ENCODE measurements around the gene METTL17.
"Not testable (repeated sequence)": the region's sequence is repeated elsewhere in the genome, so short reads cannot be mapped to it uniquely, and the experiment has no call there.

The METTL17 gene

DNA sequence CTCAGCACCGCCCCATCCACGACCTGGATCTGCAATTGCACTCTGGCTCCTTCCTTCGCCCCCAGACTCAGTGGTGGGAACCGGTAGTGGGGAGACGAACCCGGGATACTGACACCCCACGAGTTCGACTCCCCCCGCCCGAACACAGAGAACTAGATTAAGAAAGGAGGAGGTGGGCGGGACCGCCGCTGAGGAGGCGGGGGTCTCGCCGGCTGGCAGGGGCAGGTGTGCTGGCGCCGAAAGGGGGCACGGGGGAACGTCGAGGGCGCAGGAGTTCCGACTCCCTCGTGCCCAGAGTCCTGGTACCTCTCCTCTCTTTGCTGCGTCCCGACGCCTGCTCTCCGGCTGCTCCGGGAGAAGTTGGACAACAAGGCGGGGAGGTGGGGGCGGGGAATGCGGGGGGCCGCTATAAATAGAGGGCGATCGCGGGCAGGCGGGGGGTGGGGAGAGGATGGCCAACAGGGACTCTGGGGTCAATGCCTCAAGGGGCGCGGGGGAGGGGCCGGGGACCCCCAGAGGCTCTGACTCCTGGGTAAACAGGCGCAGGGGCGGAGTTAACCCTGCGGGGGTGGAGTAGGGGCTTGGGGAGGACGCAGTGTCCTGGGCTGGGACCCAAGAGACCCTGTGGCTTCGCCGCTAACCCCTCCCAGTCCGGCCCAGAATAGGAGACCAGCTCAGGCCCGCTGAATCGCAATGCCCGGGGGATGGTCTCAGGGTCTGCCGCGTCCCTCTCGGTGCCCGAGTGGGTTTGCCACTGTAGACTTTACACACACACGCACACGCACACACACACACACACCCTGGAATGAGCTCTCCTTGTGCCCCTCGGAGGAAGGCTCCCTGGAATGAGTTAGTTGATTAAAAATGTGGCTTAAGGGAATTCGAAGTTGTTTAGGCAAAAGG, 35.8 kb downstream of the METTL17 start:
- no peak for DNase-seq

GRCh38 chr14:21026274-21026987, 36.7 kb downstream of the METTL17 start:
- DNase-seq = no peak

GRCh38 chr14:21026988-21027315, 37.2 kb downstream of the METTL17 start:
- DNase-seq = no peak

DNA sequence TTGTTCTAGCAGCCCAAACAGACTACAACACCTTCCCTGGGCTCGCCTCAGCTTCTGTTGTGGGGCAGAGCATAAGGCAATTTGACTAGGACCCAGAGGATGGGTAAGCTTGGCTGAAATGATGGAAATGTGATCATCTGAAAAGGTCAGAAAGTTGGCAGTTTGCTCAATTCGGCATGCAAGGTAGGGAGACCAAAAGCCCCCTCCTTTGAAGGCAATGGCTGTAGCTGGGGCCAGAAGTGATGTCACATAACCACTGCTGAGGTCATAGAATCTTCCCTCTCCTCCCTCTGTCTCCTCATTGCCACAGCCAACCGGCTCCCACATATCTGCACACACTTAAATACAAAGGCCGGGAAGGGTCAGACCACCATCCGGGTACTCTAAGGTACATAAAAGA, 40.1 kb downstream of the METTL17 start, which contains the start of gene TPPP2:
Gene TPPP2 (plus strand): TSS at position 301 of the 400 bp plus-strand sequence. CDS start 365 bp downstream, outside the sequence.
- DNase-seq = no peak

DNA sequence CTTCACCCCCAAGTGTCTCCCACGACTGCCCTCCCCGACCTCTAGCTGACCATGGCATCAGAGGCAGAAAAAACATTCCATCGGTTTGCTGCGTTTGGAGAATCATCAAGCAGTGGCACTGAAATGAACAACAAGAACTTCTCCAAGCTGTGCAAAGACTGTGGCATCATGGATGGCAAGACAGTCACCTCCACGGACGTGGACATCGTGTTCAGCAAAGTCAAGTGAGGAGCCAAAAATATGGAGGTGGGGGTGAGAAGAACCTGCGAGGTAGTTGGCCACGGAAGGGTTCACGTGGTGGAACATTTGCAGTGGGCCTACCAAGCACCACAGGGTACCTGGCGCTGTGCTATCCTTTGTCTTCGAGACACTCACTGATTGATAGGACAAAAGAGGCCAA, 40.8 kb downstream of the METTL17 start:
- DNase-seq = no peak

DNA sequence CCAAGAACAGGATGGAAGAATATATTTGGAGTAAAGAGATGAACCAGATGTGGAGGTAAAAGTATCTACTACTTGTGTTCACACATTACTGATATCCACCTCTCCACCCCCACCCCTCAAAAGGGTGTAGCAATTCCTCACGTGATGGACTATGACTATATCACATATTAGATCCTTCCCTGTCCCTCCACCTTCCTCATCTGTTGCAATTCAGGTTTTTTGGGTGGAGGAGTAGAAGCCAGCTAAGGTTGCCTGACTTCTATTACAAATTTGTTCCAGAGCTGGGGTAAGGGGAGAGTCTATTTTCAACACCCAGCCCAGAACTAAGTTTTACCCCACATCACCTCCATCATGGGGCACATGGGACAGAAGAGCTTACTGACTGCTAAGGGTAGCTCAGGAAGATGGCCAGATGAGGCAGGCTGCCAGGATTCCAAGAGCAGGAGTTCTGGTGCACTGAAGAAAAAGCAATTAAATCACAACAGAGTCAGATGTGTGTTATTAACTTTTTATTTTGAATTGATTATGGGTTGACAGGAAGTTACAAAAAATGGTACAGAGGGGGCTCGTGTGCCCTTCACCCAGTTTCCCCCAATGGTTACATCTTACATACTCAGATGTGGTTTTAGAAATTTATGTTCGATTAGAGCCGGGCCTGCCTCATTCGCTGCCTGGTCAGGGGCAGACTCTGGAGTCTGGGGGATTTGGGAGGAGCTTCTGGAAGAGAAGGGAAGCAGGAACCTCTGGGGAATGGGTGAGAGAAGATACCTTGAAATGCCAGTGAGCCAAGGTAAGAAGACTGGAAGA, 42.7 kb downstream of the METTL17 start:
- DNase-seq = no peak

- no peak for DNase-seq
Observed at GRCh38 chr14:21033133-21033698, 43.4 kb downstream of the METTL17 start.

- DNase-seq = no peak
Observed at GRCh38 chr14:21034707-21035106, 44.9 kb downstream of the METTL17 start, which contains the start of gene RNASE13. RNASE13 (minus strand) TSS chr14:21034807; CDS start chr14:21034288, 519 bp downstream.

DNA sequence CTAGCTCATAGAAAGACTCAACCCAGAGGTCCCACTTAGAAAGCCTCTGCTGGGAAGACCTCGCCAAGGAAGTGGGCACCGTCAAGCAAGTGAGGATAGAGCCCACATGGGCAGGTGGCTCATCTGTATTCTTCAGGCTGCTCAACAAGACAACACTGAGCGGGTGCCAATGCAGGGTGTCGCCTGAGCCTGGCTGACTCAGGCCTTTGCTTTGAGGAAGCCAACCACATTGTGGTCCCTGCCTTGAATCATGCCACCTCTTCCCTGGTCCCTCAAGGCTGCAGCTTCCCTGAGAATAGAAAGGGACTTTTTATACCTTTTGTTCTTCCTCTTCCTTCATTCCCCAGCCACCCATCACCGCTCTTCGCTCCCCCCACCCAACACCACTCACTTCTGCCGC, 47.0 kb downstream of the METTL17 start:
- DNase-seq = no peak

DNA sequence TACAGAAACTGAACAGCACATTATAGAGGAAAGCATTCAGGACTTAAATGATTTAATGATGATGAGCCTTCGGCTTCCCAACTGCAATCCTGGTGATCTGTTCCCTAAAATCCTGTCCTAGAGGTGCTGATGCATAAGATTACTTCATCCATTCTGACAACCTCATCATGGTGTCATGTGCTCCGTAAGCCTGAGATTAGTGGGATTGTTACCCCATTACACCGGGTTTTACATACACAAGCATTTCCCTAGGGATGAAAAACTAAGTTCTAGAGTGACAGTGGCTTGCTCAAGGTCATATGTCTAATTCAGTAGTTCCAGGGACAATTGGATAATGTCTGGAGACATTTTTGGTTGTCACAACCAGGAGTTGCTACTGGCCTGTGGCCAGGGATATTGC, 47.4 kb downstream of the METTL17 start:
- no peak for DNase-seq

DNA sequence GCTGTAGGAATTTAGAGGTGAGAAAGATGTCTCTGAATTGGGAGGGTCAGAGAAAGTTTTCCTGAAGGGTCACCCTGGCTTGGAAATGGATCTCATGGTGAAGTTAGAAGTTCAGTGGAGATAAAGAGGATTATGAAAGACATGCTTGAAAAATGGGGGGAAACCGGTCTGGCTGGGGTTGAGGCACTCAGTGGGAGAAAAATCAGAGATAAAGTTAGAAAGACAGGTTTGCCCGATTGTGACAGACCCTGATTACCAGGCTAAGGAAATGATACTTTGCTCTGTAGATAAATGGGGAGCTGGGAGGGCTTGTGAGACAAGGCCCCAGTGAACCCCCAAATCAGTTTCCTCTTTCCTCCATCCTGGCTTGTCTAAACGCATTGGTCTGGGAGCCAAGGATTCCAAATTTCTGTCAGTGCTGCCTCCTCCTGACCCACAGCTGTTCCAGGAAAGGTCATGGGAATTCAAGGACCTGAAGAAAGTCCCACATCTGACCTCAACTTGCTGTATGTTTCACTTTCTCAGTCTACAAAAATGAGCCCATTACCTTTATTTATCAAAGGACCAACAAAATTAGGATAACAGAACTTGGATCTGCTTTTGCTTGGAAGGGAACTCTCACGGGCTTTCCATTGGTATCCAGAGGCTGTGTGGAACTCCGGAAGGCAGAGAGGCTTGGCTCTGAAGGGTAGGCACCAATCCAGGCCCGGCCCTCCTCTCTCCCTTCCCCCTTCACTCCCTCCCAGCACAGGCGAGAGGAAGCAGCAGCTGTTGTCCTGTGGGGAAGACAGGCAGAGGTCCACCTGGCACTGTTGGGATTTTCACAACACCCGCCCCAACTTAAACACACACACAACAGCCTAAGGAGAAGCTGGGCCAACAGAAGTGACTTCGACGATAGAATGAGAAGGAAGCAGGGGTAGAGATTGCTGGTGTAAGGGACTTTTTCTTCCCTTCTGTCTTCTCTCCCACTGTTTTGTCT, 49.0 kb downstream of the METTL17 start:
- no peak for DNase-seq

GRCh38 chr14:21039585-21040369, 50.0 kb downstream of the METTL17 start:
- no peak for DNase-seq

GRCh38 chr14:21040370-21040925, 50.7 kb downstream of the METTL17 start:
- no peak for DNase-seq

DNA sequence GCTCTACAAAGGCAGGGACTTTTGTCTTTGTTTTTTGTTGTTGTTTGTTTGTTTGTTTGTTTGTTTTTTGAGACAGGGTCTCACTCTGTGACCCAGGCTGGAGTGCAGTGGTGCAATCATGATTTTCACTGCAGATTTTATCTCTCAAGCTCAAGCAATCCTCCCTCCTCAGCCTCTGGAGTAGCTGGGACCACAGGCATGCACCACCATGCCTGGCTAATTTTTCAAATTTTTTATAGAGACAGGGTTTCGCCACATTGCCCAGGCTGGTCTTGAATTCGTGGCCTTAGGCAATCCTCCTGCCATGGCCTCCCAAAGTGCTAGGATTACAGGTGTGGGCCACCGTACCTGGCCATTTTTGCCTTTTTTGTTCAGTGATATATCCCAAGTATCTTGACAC, 51.2 kb downstream of the METTL17 start:
- DNase-seq = not testable (repeated sequence)

GRCh38 chr14:21041676-21042433, 52.1 kb downstream of the METTL17 start, which contains the start of gene RNASE7:
RNASE7 (plus strand) TSS chr14:21042362; CDS start chr14:21042993, 631 bp downstream.
- no peak for DNase-seq

DNA sequence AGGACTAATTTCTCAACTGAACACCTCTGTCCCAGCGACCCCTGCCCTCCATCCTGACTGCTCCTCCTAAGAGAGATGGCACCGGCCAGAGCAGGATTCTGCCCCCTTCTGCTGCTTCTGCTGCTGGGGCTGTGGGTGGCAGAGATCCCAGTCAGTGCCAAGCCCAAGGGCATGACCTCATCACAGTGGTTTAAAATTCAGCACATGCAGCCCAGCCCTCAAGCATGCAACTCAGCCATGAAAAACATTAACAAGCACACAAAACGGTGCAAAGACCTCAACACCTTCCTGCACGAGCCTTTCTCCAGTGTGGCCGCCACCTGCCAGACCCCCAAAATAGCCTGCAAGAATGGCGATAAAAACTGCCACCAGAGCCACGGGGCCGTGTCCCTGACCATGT, 53.1 kb downstream of the METTL17 start:
- no peak for DNase-seq

DNA sequence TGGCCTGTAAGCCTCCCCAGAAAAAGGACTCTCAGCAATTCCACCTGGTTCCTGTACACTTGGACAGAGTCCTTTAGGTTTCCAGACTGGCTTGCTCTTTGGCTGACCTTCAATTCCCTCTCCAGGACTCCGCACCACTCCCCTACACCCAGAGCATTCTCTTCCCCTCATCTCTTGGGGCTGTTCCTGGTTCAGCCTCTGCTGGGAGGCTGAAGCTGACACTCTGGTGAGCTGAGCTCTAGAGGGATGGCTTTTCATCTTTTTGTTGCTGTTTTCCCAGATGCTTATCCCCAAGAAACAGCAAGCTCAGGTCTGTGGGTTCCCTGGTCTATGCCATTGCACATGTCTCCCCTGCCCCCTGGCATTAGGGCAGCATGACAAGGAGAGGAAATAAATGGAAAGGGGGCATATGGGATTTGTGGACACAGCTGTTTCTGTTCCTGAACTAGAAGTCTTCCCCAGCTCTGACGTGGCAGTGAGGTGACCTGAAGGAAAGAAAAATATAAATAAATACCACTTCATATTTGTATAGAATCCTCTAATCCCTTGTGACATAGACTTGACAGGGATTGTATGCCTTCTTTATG, 53.7 kb downstream of the METTL17 start:
- DNase-seq = no peak

GRCh38 chr14:21043974-21044618, 54.3 kb downstream of the METTL17 start:
- DNase-seq = no peak

Measured in activated naive CD4-positive, alpha-beta T cell treated with Interleukin-2 at 50 U/mL for 16 hours (primary cell).